Measurements from ENCODE around the gene HBG1.
"Not testable (repeated sequence)": the region's sequence is repeated elsewhere in the genome, so short reads cannot be mapped to it uniquely, and the experiment has no call there.

Gene HBG1

GRCh38 chr11:5276697-5277096 is 27.0 kb upstream of the HBG1 start:
- no peak for DNase-seq

GRCh38 chr11:5275369-5276110 is 25.9 kb upstream of the HBG1 start:
- no peak for DNase-seq

- DNase-seq = no peak
Observed at GRCh38 chr11:5274395-5274794, 24.7 kb upstream of the HBG1 start.

GRCh38 chr11:5272395-5273017 is 22.8 kb upstream of the HBG1 start:
- DNase-seq = no peak

GRCh38 chr11:5269715-5270147 is 20.1 kb upstream of the HBG1 start, which contains the start of gene HBE1:
Gene HBE1 (minus strand): TSS chr11:5269945. CDS start chr11:5269890, 55 bp downstream.
- no peak for DNase-seq

- no peak for DNase-seq
Observed at GRCh38 chr11:5267033-5267563, 17.4 kb upstream of the HBG1 start.

- DNase-seq = no peak
Observed at GRCh38 chr11:5266609-5267008, 17.0 kb upstream of the HBG1 start.

- DNase-seq = no peak
Observed at GRCh38 chr11:5265832-5266231, 16.2 kb upstream of the HBG1 start.

- no peak for DNase-seq
Observed at GRCh38 chr11:5258543-5259262, 9.0 kb upstream of the HBG1 start.

- DNase-seq = no peak
Observed at GRCh38 chr11:5257296-5257695, 7.6 kb upstream of the HBG1 start.

GRCh38 chr11:5254646-5255413 is 5.2 kb upstream of the HBG1 start, which contains the start of gene HBG2:
Gene HBG2 (minus strand): TSS chr11:5254781. CDS start chr11:5254728, 53 bp downstream.
- not testable (repeated sequence) for DNase-seq

GRCh38 chr11:5254023-5254422 is 4.4 kb upstream of the HBG1 start:
- DNase-seq = not testable (repeated sequence)

- not testable (repeated sequence) for DNase-seq
Observed at GRCh38 chr11:5253440-5253839, 3.8 kb upstream of the HBG1 start.

- no peak for DNase-seq
Observed at GRCh38 chr11:5252919-5253265, 3.2 kb upstream of the HBG1 start.

- DNase-seq = no peak
Observed at GRCh38 chr11:5252192-5252918, 2.7 kb upstream of the HBG1 start.

GRCh38 chr11:5251746-5252145 is 2.1 kb upstream of the HBG1 start:
- DNase-seq = no peak

GRCh38 chr11:5250543-5251204 is 1.0 kb upstream of the HBG1 start:
- no peak for DNase-seq

- not testable (repeated sequence) for DNase-seq
Observed at GRCh38 chr11:5248498-5248897, 1.2 kb downstream of the HBG1 start.

GRCh38 chr11:5247472-5248192 is 2.0 kb downstream of the HBG1 start:
- no peak for DNase-seq

GRCh38 chr11:5246772-5247471 is 2.7 kb downstream of the HBG1 start:
- no peak for DNase-seq
